K562 (cell line): Measurements from ENCODE around the gene NTM. TPM values are rescaled to one million over a fixed set of nuclear protein-coding genes. Genes with fewer than 3 reads are reported as not detected.

Experiments used
- ATAC-seq: fragments of 200-7000 bp; cut with Tn5 transposase; 3 replicates; pipeline ENCODE4 v1.9.1; 2020; ENCODE audit warnings: moderate library complexity
- BruUV-seq: library from RNA; stranded (reverse); fragments of 400-500 nt; replicated peaks from 2 replicates; lab custom pipeline; 2021; lab: Mats Ljungman, UMichigan
- CTCF ChIA-PET: fragments of 300-600 bp; formaldehyde crosslinking; extraction: SDS; loops from one replicate; lab custom pipeline; 2021; ENCODE audit warnings: low intra/inter-chr PET ratio; lab: Yijun Ruan, JAX
- POLR2A ChIA-PET: fragments of 300-600, 350-650 bp; sonication (Branson Sonifier 250); formaldehyde crosslinking; extraction: SDS; loops from one replicate; lab custom pipeline; 2021; ENCODE audit warnings: antibody characterized with exemption, inconsistent platforms; lab: Yijun Ruan, JAX
- DNase-seq, 4 experiments: peaks; one replicate each; pipeline versions ENCODE4 v3.0.0 to v3.0.0-alpha.2; 2011 to 2018; ENCODE audit warnings: low spot score in 3 of 4, mixed read lengths in 3 of 4; ENCODE audit errors: extremely low read depth in 1 of 4
- FAIRE-seq: peaks from 2 replicates; lab custom pipeline; 2011; peaks lifted over from hg19 to GRCh38; lab: Jason Lieb, UNC
- H2AFZ ChIP-seq: 2 replicates; pipeline ENCODE4 v1.6.0; 2011; ENCODE audit warnings: low read depth, low read length, control low read depth, inconsistent platforms
- H3K27ac ChIP-seq: fragments of 200-600 bp; 3 replicates; pipeline ENCODE4 v1.8.0; 2011; ENCODE audit warnings: low read depth, mild to moderate bottlenecking, control low read depth, inconsistent platforms, low read length, moderate library complexity, mixed read lengths; ENCODE audit errors: extremely low read depth
- H3K27me3 ChIP-seq, 2 experiments: fragments of 300-600 bp in 1 of 2; 2 replicates in 1 of 2; 3 replicates in 1 of 2; pipeline versions ENCODE4 v1.6.0 to v1.8.0; 2011; ENCODE audit warnings: inconsistent platforms in 2 of 2, low read length in 2 of 2, mild to moderate bottlenecking in 1 of 2, mixed read lengths in 1 of 2, moderate library complexity in 1 of 2; ENCODE audit not compliant: control insufficient read depth in 2 of 2, insufficient read depth in 2 of 2
- H3K36me3 ChIP-seq: fragments of 300-600 bp; 3 replicates; pipeline ENCODE4 v1.8.0; 2011; ENCODE audit warnings: mild to moderate bottlenecking, low read length, inconsistent platforms; ENCODE audit not compliant: control insufficient read depth, insufficient read depth
- H3K4me1 ChIP-seq, 2 experiments: fragments of 200-600 bp in 1 of 2; replicated peaks in 1 of 2; 2 replicates in 1 of 2; 3 replicates in 1 of 2; pipeline versions ENCODE4 v1.5.1 to v1.8.0; 2011; ENCODE audit warnings: inconsistent platforms in 2 of 2, low read length in 2 of 2, mild to moderate bottlenecking in 1 of 2, mixed read lengths in 1 of 2, moderate library complexity in 1 of 2; ENCODE audit not compliant: control insufficient read depth in 2 of 2, insufficient read depth in 2 of 2
- H3K4me2 ChIP-seq: 2 replicates; pipeline ENCODE4 v1.6.1; 2011; ENCODE audit warnings: low read length, control low read depth, inconsistent platforms, mixed read lengths; ENCODE audit not compliant: insufficient read depth
- H3K4me3 ChIP-seq: fragments of 200-600 bp; sonication (generic), shearing (Covaris generic); 2 replicates; pipeline ENCODE4 v1.5.1; 2016; ENCODE audit warnings: control low read depth, inconsistent platforms
- H3K79me2 ChIP-seq: fragments of 200-600 bp; 3 replicates; pipeline ENCODE4 v1.8.0; 2011; ENCODE audit warnings: low read length, inconsistent platforms; ENCODE audit not compliant: control insufficient read depth, insufficient read depth
- H3K9ac ChIP-seq, 2 experiments: 2 replicates each; pipeline versions ENCODE4 v1.6.0 to v1.6.1; 2011; ENCODE audit warnings: low read depth in 2 of 2, low read length in 2 of 2, control low read depth in 1 of 2, inconsistent platforms in 1 of 2, mild to moderate bottlenecking in 1 of 2, mixed read lengths in 1 of 2; ENCODE audit not compliant: insufficient read depth in 1 of 2
- H3K9me1 ChIP-seq: one replicate; pipeline ENCODE4 v1.6.0; 2011; ENCODE audit warnings: inconsistent platforms, mild to moderate bottlenecking, low read length, moderate library complexity; ENCODE audit not compliant: control insufficient read depth, insufficient read depth
- H3K9me3 ChIP-seq: replicated peaks from 2 replicates; pipeline ENCODE4 v1.5.1; 2011; ENCODE audit warnings: low read depth, low read length, inconsistent platforms; ENCODE audit not compliant: control insufficient read depth, insufficient read depth
- H4K20me1 ChIP-seq: replicated peaks from 2 replicates; pipeline ENCODE4 v1.6.1; 2011; ENCODE audit warnings: low read length, inconsistent platforms, mixed read lengths; ENCODE audit not compliant: control insufficient read depth, insufficient read depth
- CBX2 ChIP-seq: fragments of 200-600 bp; sonication (generic); IDR thresholded peaks from one replicate; pipeline ENCODE4 v1.6.1; 2012; ENCODE audit warnings: mild to moderate bottlenecking, low read length, inconsistent platforms; ENCODE audit not compliant: insufficient read depth, poor library complexity, severe bottlenecking
- CEBPB ChIP-seq: fragments of 450-650 bp; IDR thresholded peaks from 2 replicates; pipeline ENCODE4 v1.6.1; 2016; ENCODE audit warnings: missing genetic modification characterization, missing compliant biosample characterization
- HDAC2 ChIP-seq: fragments of 450-650 bp; IDR thresholded peaks from 2 replicates; pipeline ENCODE4 v1.6.1; 2016; ENCODE audit warnings: mild to moderate bottlenecking
- MCM3 ChIP-seq: fragments of 450-650 bp; IDR thresholded peaks from 2 replicates; pipeline ENCODE4 v1.6.1; 2016
- RBM22 ChIP-seq: fragments of 200-400 bp; formaldehyde crosslinking; IDR thresholded peaks from 2 replicates; pipeline ENCODE4 v1.6.1; 2018; ENCODE audit warnings: low read length, low read depth; ENCODE audit not compliant: poor library complexity, severe bottlenecking
- STAG1 ChIP-seq: sonication (generic); formaldehyde crosslinking; IDR thresholded peaks from 2 replicates; pipeline ENCODE4 v1.5.0; 2020; ENCODE audit warnings: missing genetic modification reagents, borderline replicate concordance
- ZBTB1 ChIP-seq: sonication (generic); formaldehyde crosslinking; IDR thresholded peaks from 2 replicates; pipeline ENCODE4 v1.8.1; 2023; ENCODE audit warnings: missing genetic modification reagents, low read depth, mild to moderate bottlenecking, borderline replicate concordance
- ZSCAN29 ChIP-seq: fragments of 450-650 bp; IDR thresholded peaks from 2 replicates; pipeline ENCODE4 v1.6.1; 2017
- WGBS: fragments of 100-300 bp; shearing (Covaris generic); methylation state at CpG from one replicate; pipeline ENCODE4 v1.1.6; 2016; ENCODE audit warnings: low coverage, mixed read lengths; ENCODE audit not compliant: insufficient coverage; ENCODE audit errors: missing lambda C conversion rate; 5-methylcytosine and 5-hydroxymethylcytosine counted together
- in situ Hi-C: fragments of 300-500 bp; cut with MboI; formaldehyde crosslinking; loops from 4 replicates; pipeline ENCODE4 v1.15.0; 2018; ENCODE audit warnings: inconsistent platforms, mixed read lengths
- intact Hi-C: fragments of 100-400 bp; cut with micrococcal nuclease; formaldehyde crosslinking; loops from 2 replicates; pipeline ENCODE4 v1.14.2; 2022
- polyA plus RNA-seq, 8 experiments: library from polyadenylated mRNA; depleted of rRNA in 4 of 8; stranded (reverse) in 5 of 8; unstranded in 3 of 8; fragments of >200 nt; fragmentation: Nextera tagmentation in 2 of 8; fragmentation: Illumina TruSeq in 1 of 8; extraction: Ambion mirVana in 2 of 8; extraction: Trizol in 1 of 8; gene quantifications; 2 replicates each; pipeline versions ENCODE4 v1.2.1 to v1.2.3, GENCODE V29; 2011 to 2014; ENCODE audit warnings: inconsistent platforms in 1 of 8, missing spikeins in 1 of 8
- total RNA-seq, 7 experiments: library from RNA; depleted of rRNA in 6 of 7; stranded (reverse); fragments of >200 nt in 6 of 7; fragmentation: Illumina TruSeq in 2 of 7; extraction: Trizol in 2 of 7; gene quantifications; 2 replicates each; pipeline versions ENCODE4 v1.2.1 to v1.2.3, GENCODE V29; 2011 to 2021; ENCODE audit warnings: low replicate concordance in 1 of 7
- TF ChIP-seq, protein P1 (sequence below): fragments of 250-450 bp; sonication (Bioruptor Pico); IDR thresholded peaks from 2 replicates; pipeline ENCODE4 v1.9.0; 2021; ENCODE audit warnings: mild to moderate bottlenecking
- TF ChIP-seq, protein P2 (sequence below): fragments of 450-650 bp; IDR thresholded peaks from 2 replicates; pipeline ENCODE4 v1.6.1; 2018; ENCODE audit warnings: mild to moderate bottlenecking, low read depth; ENCODE audit not compliant: partially characterized antibody
- TF ChIP-seq, protein P3 (sequence below): fragments of 450-650 bp; IDR thresholded peaks from 2 replicates; pipeline ENCODE4 v1.6.1; 2016

The NTM gene
- total and polyA plus RNA-seq, 9 of the 15 experiments (the other 6 are each of a cell fraction or from before 2014, with no cell fraction given), result not detected

DNA sequence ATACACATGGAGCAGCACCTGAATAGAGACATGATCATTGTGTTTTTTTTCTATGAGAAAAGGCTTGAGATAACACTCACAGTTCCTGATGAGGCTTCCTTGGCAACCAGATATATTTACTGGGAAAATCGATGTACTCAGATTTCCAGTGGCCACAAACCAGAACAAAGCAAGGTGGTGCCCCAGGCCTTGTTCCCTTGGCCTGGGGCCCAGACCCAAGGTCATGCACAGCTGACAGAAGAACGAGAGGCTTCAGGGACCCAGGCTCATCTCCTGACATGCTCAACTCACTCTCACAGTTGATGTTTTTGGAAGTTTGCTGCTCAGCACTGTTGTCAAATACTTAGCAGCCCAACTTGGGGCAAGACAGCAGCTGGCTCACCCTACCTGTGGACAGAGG is 281.8 kb downstream of the NTM start:
- no peaks in the 10 kb centered on the region for H3K27me3 ChIP-seq
- H3K36me3 ChIP-seq, result no peaks in the 10 kb centered on the region
- in situ Hi-C loops, result loop anchor here (25.0 kb wide), 1 partner anchor 740 kb away; the partner anchor contains the start of gene SNX19
- H4K20me1 ChIP-seq, result no peaks in the 10 kb centered on the region
- H3K9me3 ChIP-seq, result no peaks in the 10 kb centered on the region
- ChIA-PET POLR2A (no interaction called here), CTCF (no interaction called here)
- WGBS, result 0% methylated on average over 2 of the region's 2 CpGs
- BruUV-seq, result no TSS peak
- no peak for TF ChIP-seq HDAC2
- no peak for TF ChIP-seq STAG1 (CRISPR knock-in tag)
- no peak for TF ChIP-seq ZBTB1
- TF ChIP-seq, protein P1, sequence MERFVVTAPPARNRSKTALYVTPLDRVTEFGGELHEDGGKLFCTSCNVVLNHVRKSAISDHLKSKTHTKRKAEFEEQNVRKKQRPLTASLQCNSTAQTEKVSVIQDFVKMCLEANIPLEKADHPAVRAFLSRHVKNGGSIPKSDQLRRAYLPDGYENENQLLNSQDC (CRISPR knock-in tag), result no peak
- TF ChIP-seq, protein P2, sequence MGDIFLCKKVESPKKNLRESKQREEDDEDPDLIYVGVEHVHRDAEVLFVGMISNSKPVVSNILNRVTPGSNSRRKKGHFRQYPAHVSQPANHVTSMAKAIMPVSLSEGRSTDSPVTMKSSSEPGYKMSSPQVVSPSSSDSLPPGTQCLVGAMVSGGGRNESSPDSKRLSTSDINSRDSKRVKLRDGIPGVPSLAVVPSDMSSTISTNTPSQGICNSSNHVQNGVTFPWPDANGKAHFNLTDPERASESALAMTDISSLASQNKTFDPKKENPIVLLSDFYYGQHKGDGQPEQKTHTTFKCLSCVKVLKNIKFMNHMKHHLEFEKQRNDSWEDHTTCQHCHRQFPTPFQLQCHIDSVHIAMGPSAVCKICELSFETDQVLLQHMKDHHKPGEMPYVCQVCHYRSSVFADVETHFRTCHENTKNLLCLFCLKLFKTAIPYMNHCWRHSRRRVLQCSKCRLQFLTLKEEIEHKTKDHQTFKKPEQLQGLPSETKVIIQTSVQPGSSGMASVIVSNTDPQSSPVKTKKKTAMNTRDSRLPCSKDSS, result no peak
- TF ChIP-seq, protein P3, sequence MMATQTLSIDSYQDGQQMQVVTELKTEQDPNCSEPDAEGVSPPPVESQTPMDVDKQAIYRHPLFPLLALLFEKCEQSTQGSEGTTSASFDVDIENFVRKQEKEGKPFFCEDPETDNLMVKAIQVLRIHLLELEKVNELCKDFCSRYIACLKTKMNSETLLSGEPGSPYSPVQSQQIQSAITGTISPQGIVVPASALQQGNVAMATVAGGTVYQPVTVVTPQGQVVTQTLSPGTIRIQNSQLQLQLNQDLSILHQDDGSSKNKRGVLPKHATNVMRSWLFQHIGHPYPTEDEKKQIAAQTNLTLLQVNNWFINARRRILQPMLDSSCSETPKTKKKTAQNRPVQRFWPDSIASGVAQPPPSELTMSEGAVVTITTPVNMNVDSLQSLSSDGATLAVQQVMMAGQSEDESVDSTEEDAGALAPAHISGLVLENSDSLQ, result no peak
- TF ChIP-seq RBM22, result no peak
- TF ChIP-seq ZSCAN29, result no peak
- TF ChIP-seq CEBPB (tag), result no peak
- TF ChIP-seq MCM3, result no peak
- TF ChIP-seq CBX2, result no peak
- no peaks in the 10 kb centered on the region for H3K4me1 ChIP-seq
- no peak overlapping the region for H3K9ac ChIP-seq
- H3K79me2 ChIP-seq, result no peaks in the 10 kb centered on the region
- ATAC-seq (no peak), DNase-seq (no peak), FAIRE-seq (no peak)
- H3K4me3 ChIP-seq, result no peak overlapping the region
- H3K9me1 ChIP-seq, result no peaks in the 10 kb centered on the region
- intact Hi-C loops, result no loop called here
- H3K4me2 ChIP-seq, result no peak overlapping the region
- H3K27ac ChIP-seq, result no peak overlapping the region
- no peak overlapping the region for H2AFZ ChIP-seq
